Stimulated activated effector memory CD8-positive, alpha-beta T cell treated with anti-CD3 and anti-CD28 coated beads, Interleukin-12 subunit alpha, Interleukin-12 subunit beta, amount 100 ng/mL, for 72 hours (primary cell): Measurements from ENCODE around the gene TRAPPC1.
A peak's percentile ranks its signal among the peaks of the same experiment; 100 is the strongest.

Experiments used
- ATAC-seq: fragments of 150-1000 bp; cut with Tn5 transposase; 2 replicates; pipeline ENCODE4 v1.10.0; 2021
- DNase-seq, 2 donors: peaks; one replicate each; pipeline ENCODE4 v3.0.0; 2021 to 2022; ENCODE audit warnings: low spot score in 2 of 2
- H3K27ac Mint-ChIP-seq: one replicate; pipeline ENCODE4 v1.8.0; 2022; ENCODE audit warnings: mild to moderate bottlenecking, mixed read lengths
- H3K36me3 Mint-ChIP-seq: one replicate; pipeline ENCODE4 v1.8.0; 2022; ENCODE audit warnings: mild to moderate bottlenecking, mixed read lengths
- H3K4me1 Mint-ChIP-seq: one replicate; pipeline ENCODE4 v1.8.0; 2022; ENCODE audit warnings: mixed read lengths
- H3K4me3 Mint-ChIP-seq: one replicate; pipeline ENCODE4 v1.8.0; 2022; ENCODE audit warnings: mild to moderate bottlenecking, mixed read lengths
- H3K9me3 Mint-ChIP-seq: one replicate; pipeline ENCODE4 v1.8.0; 2022; ENCODE audit warnings: mixed read lengths

Gene TRAPPC1

GRCh38 chr17:7922845-7923628, 8.7 kb downstream of the TRAPPC1 start:
- H3K27ac Mint-ChIP-seq = peak overlapping the region; percentile 89
- H3K4me3 Mint-ChIP-seq = peak overlapping the region; percentile 72
- peak; percentile 93 for ATAC-seq
- peak; percentile 62 to 86 for DNase-seq
- H3K4me1 Mint-ChIP-seq = peaks cover 25% of the 10 kb centered on the region
- no peaks in the 10 kb centered on the region for H3K36me3 Mint-ChIP-seq
- H3K9me3 Mint-ChIP-seq = no peaks in the 10 kb centered on the region

DNA sequence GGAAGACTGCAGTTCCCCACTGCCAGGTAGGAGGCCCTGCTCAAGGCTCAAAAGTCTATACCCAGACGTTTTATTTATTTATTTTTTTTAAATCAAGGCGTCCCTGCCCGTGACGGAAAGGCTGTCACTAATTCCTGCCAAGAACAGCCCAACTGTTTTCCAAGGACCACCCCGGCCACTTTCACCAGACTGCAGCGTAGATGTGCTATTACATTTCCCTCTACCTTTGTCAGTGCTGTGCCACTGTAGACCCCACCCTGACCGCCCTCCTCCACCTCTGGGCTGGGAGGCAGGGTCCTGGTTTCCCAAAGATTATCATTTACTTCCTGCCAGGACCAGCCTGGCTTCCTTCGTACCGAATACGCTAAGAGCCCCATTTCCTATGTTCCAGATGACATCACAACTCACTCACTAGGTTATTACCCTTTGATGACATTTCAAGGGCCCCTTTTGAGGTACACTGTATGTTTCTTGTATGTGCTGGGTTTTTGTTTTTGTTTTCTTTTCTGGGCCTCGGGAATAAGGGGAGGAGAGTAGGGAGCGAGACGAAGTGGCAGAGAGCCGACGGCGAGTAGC, 9.4 kb downstream of the TRAPPC1 start:
- Mint-ChIP-seq H3K36me3 (no peaks in the 10 kb centered on the region), H3K4me1 (peaks cover 21% of the 10 kb centered on the region), H3K9me3 (no peaks in the 10 kb centered on the region), H3K27ac (peak overlapping the region; percentile 89), H3K4me3 (peak overlapping the region; percentile 72)
- ATAC-seq (peak; percentile 59), DNase-seq (no peak)

- peak overlapping the region; percentile 86 for H3K4me3 Mint-ChIP-seq
- ATAC-seq (no peak), DNase-seq (no peak)
- H3K9me3 Mint-ChIP-seq = no peaks in the 10 kb centered on the region
- H3K36me3 Mint-ChIP-seq = peaks cover 5% of the 10 kb centered on the region
- H3K4me1 Mint-ChIP-seq = peaks cover 33% of the 10 kb centered on the region
- H3K27ac Mint-ChIP-seq = peak overlapping the region; percentile 90
These were observed 14.9 kb downstream of the TRAPPC1 start for GRCh38 chr17:7916808-7917207.

GRCh38 chr17:7916385-7916682, 15.4 kb downstream of the TRAPPC1 start:
- Mint-ChIP-seq H3K4me1 (peaks cover 28% of the 10 kb centered on the region), H3K4me3 (peak overlapping the region; percentile 86), H3K9me3 (no peaks in the 10 kb centered on the region), H3K36me3 (peaks cover 5% of the 10 kb centered on the region), H3K27ac (peak overlapping the region; percentile 90)
- no peak for ATAC-seq
- DNase-seq = no peak

DNA sequence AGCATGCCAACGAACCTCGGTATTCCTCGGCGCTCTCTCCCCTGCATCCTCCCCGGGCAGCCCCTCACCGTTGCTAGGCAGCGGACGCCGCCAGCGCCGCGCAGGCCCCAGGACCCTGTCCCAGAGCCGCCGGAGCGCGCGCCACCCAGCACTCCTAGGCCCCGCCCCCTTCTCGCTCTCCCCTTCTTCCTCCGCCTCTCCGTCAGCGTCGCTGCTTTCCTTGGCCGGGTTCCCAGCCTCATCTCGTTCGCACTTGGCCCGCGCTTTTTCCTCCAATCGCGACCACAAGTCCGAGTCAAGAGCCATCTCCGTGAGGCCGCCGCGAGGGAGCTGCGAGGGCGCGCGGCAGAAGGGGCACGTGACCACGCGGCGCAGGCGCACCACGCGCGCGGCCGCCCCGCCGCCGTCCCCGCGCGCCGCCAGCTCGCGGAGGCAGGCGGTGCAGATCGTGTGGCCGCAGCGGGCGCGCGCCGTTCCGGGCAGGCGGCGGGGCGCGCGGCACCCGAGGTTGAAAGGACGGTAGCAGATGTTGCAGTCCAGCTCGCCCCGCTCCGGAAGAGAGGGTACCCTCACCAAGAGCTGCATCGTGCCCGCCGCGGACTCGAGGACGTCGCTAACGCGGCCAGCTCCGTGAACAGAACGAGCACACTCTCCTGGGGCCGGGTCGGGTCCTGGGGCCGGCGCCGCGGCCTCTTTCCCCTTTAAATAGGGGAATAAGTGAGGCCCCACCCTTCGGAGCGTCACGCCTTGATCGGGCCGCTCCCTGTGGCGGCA, 15.9 kb downstream of the TRAPPC1 start, which contains the start of gene RNF227:
Gene RNF227, minus strand, starts transcription at position 679 of the 774 bp plus-strand sequence. Its CDS starts 94 bp downstream, at position 585.
- peak; percentile 86 for ATAC-seq
- Mint-ChIP-seq H3K36me3 (peaks cover 5% of the 10 kb centered on the region), H3K9me3 (no peaks in the 10 kb centered on the region), H3K4me3 (peak within 1 kb of the TSS; percentile 86), H3K4me1 (peaks cover 28% of the 10 kb centered on the region), H3K27ac (peak within 1 kb of the TSS; percentile 90)
- DNase-seq = peak; percentile 78 to 94

GRCh38 chr17:7915179-7915610, 16.6 kb downstream of the TRAPPC1 start:
- peaks cover 5% of the 10 kb centered on the region for H3K36me3 Mint-ChIP-seq
- ATAC-seq (peak; percentile 55), DNase-seq (no peak)
- peaks cover 28% of the 10 kb centered on the region for H3K4me1 Mint-ChIP-seq
- H3K27ac Mint-ChIP-seq = peak overlapping the region; percentile 90
- no peaks in the 10 kb centered on the region for H3K9me3 Mint-ChIP-seq
- peak overlapping the region; percentile 86 for H3K4me3 Mint-ChIP-seq

- peak; percentile 45 for ATAC-seq
- no peak overlapping the region for H3K4me3 Mint-ChIP-seq
- H3K36me3 Mint-ChIP-seq = peaks cover 5% of the 10 kb centered on the region
- peak overlapping the region; percentile 90 for H3K27ac Mint-ChIP-seq
- DNase-seq = peak in 1 of 2 donors; percentile 62
- H3K4me1 Mint-ChIP-seq = peaks cover 34% of the 10 kb centered on the region
- no peaks in the 10 kb centered on the region for H3K9me3 Mint-ChIP-seq
These were observed 18.7 kb downstream of the TRAPPC1 start for GRCh38 chr17:7912927-7913524.

GRCh38 chr17:7911116-7911515, 20.6 kb downstream of the TRAPPC1 start:
- Mint-ChIP-seq H3K27ac (peak overlapping the region; percentile 90), H3K4me3 (no peak overlapping the region), H3K9me3 (no peaks in the 10 kb centered on the region), H3K36me3 (no peaks in the 10 kb centered on the region), H3K4me1 (peaks cover 33% of the 10 kb centered on the region)
- DNase-seq = no peak
- ATAC-seq = no peak

DNA sequence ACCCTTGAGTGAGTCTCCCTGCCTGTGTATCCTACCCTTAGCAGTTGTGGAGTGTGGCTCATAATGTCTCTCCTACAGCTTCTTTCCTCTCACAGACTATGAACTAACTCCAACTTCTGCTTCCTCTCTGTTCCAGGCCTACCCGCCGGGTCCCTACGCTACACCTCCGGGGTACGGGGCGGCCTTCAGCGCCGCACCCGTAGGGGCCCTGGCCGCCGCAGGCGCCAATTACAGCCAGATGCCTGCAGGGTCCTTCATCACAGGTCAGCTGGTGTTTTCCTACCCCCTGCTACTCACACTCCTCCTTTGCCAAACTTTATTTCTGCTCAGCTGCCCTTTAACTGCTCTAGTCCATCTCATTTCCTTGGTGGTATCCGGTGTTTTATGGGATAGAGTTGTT, 21.0 kb downstream of the TRAPPC1 start:
- no peak for ATAC-seq
- DNase-seq = no peak
- H3K4me3 Mint-ChIP-seq = no peak overlapping the region
- H3K9me3 Mint-ChIP-seq = no peaks in the 10 kb centered on the region
- H3K4me1 Mint-ChIP-seq = peaks cover 33% of the 10 kb centered on the region
- H3K27ac Mint-ChIP-seq = peak overlapping the region; percentile 90
- H3K36me3 Mint-ChIP-seq = no peaks in the 10 kb centered on the region

GRCh38 chr17:7910281-7910680, 21.5 kb downstream of the TRAPPC1 start:
- peaks cover 31% of the 10 kb centered on the region for H3K4me1 Mint-ChIP-seq
- H3K36me3 Mint-ChIP-seq = no peaks in the 10 kb centered on the region
- ATAC-seq (no peak), DNase-seq (no peak)
- no peaks in the 10 kb centered on the region for H3K9me3 Mint-ChIP-seq
- H3K27ac Mint-ChIP-seq = peak overlapping the region; percentile 90
- H3K4me3 Mint-ChIP-seq = no peak overlapping the region

- Mint-ChIP-seq H3K27ac (peak overlapping the region; percentile 90), H3K9me3 (no peaks in the 10 kb centered on the region), H3K4me3 (no peak overlapping the region), H3K36me3 (no peaks in the 10 kb centered on the region), H3K4me1 (peaks cover 24% of the 10 kb centered on the region)
- DNase-seq = no peak
- no peak for ATAC-seq
These were observed 22.7 kb downstream of the TRAPPC1 start for GRCh38 chr17:7909089-7909488.

- Mint-ChIP-seq H3K4me3 (no peak overlapping the region), H3K27ac (peak overlapping the region; percentile 83), H3K4me1 (peaks cover 9% of the 10 kb centered on the region), H3K9me3 (no peaks in the 10 kb centered on the region), H3K36me3 (no peaks in the 10 kb centered on the region)
- ATAC-seq = no peak
- DNase-seq = no peak
These were observed 28.3 kb downstream of the TRAPPC1 start for GRCh38 chr17:7903154-7904103.

DNA sequence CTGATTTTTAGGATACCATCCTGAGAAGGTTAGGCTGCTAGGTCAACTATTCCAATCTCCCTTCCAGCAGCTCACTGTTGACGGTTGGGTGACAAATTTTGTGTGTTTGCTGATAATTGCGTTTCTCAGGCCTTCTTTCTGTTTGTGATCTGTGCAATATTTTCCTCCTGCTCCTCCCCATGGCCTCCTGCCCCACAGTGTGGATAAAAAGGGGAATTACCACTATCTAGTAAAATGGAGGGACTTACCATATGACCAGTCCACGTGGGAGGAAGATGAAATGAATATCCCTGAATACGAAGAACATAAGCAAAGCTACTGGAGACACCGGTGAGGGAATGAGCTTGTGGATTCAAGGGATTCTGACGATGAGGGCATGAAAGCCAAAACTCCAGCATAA, 34.0 kb downstream of the TRAPPC1 start:
- H3K27ac Mint-ChIP-seq = peak overlapping the region; percentile 72
- ATAC-seq = peak; percentile 87
- H3K36me3 Mint-ChIP-seq = no peaks in the 10 kb centered on the region
- no peaks in the 10 kb centered on the region for H3K9me3 Mint-ChIP-seq
- H3K4me3 Mint-ChIP-seq = no peak overlapping the region
- no peak for DNase-seq
- H3K4me1 Mint-ChIP-seq = peaks cover 22% of the 10 kb centered on the region

DNA sequence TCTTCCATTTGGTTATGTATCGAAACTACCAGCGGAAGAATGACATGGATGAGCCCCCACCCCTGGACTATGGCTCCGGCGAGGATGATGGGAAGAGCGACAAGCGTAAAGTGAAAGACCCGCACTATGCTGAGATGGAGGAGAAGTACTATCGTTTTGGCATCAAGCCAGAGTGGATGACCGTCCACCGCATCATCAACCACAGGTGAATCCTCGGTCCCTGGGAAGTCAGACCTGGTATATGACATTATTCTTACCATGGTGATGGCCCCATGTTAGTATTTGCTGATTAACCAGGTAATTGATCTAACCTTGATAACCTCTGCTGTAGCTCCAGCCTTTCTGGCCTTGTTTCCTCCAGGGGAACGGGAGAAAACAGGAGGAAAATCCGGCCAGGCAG, 34.7 kb downstream of the TRAPPC1 start:
- no peak overlapping the region for H3K4me3 Mint-ChIP-seq
- H3K27ac Mint-ChIP-seq = peak overlapping the region; percentile 72
- DNase-seq (no peak), ATAC-seq (no peak)
- no peaks in the 10 kb centered on the region for H3K36me3 Mint-ChIP-seq
- H3K4me1 Mint-ChIP-seq = peaks cover 22% of the 10 kb centered on the region
- H3K9me3 Mint-ChIP-seq = no peaks in the 10 kb centered on the region
